ENCODE data around the gene PAXX. TPM values are rescaled to one million over a fixed set of nuclear protein-coding genes. Genes with fewer than 3 reads are reported as not detected.

PAXX gene
- total RNA-seq, 1 donor from 2014 or later, result 19.8 TPM

DNA sequence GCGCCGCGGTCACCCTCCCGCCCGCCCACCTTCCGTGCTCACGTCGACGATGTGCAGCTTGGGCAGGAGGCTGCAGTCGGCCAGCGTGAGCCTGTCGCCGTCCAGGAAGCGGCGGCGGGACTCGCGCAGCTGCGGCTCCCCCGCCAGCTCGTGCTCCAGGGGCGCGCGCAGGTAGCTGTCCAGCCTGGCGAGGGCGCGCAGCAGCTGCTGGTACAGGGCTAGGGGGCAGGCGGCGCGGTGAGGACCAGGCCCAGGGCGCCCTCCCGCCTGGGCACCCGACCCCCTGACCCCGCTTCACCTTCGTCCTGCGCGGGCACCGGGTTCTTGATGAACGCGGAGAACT is 2.6 kb downstream of the PAXX start:
- Histone ChIP-seq H3K27ac (replicated peaks) (peak overlapping the region; percentile 70), H3K27me3 (ENCODE audit: low read depth) (peaks cover 55% of the 10 kb centered on the region), H3K4me1 (peaks cover 69% of the 10 kb centered on the region), H3K36me3 (peaks cover 11% of the 10 kb centered on the region), H3K9me3 (replicated peaks) (peaks cover 4% of the 10 kb centered on the region), H3K4me3 (peak overlapping the region; percentile 74)
- DNase-seq, result no peak
- intact Hi-C loops (cut with micrococcal nuclease), result no loop called here
- TF ChIP-seq, protein P1, sequence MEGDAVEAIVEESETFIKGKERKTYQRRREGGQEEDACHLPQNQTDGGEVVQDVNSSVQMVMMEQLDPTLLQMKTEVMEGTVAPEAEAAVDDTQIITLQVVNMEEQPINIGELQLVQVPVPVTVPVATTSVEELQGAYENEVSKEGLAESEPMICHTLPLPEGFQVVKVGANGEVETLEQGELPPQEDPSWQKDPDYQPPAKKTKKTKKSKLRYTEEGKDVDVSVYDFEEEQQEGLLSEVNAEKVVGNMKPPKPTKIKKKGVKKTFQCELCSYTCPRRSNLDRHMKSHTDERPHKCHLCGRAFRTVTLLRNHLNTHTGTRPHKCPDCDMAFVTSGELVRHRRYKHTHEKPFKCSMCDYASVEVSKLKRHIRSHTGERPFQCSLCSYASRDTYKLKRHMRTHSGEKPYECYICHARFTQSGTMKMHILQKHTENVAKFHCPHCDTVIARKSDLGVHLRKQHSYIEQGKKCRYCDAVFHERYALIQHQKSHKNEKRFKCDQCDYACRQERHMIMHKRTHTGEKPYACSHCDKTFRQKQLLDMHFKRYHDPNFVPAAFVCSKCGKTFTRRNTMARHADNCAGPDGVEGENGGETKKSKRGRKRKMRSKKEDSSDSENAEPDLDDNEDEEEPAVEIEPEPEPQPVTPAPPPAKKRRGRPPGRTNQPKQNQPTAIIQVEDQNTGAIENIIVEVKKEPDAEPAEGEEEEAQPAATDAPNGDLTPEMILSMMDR (IDR thresholded peaks at IDR 0.05; ENCODE audit: borderline replicate concordance), result no peak

DNA sequence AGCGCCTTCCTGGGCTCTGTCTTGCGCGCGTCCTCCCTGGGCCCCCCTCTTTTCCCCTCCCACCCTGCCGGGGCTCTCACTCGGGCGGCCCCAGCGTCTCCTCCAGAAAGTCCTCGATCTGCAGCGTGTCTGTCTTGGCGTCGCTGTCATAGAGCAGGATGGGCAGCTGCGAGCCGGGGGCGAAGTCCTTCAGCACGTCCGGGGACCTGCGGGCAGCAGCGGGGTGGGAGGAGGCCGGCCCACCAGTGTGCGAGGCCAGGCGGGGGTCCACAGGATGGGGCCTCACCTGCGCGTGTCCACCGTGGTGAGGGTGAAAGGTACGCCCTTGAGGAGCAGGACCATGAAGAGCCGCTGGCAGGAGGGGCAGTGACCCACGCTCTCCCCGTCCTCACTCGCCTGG is 3.1 kb downstream of the PAXX start:
- H3K9me3 ChIP-seq (replicated peaks), result peaks cover 4% of the 10 kb centered on the region
- H3K27ac ChIP-seq (replicated peaks), result peak overlapping the region; percentile 70
- peaks cover 69% of the 10 kb centered on the region for H3K4me1 ChIP-seq
- H3K36me3 ChIP-seq, result peaks cover 11% of the 10 kb centered on the region
- H3K27me3 ChIP-seq (ENCODE audit: low read depth), result peaks cover 55% of the 10 kb centered on the region
- peak overlapping the region; percentile 74 for H3K4me3 ChIP-seq
- DNase-seq, result no peak
- intact Hi-C loops (cut with micrococcal nuclease), result no loop called here
- TF ChIP-seq, protein P1 (IDR thresholded peaks at IDR 0.05; ENCODE audit: borderline replicate concordance), result no peak

DNA sequence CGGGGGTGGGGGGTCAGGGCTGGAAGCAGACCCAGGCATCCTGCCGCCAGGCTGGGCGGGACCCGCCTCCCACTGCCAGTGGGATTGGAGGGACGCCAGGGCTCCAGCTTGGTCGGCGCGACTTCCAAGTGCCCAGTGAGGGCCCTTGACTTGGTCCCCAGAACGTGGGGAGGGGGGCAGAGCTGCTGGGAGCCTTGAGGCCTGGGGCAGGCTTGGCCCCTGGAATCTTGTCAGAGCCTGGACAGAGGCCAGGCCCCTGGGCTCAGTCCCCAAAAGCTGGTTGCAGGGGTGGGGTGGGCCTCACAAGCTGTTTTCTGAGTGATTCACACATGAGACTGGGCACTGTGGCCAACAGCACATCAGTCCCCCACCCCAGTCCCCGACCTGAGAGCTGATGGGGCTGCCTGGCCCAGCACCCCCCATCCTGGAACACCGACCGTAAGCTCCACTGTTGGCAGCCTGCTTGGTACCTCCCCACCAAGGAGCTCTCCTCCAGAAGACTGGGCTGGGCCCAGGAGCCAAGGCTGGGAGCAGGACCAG is 3.6 kb downstream of the PAXX start:
- Histone ChIP-seq H3K9me3 (replicated peaks) (no peaks in the 10 kb centered on the region), H3K27ac (replicated peaks) (peak overlapping the region; percentile 70), H3K27me3 (ENCODE audit: low read depth) (peaks cover 55% of the 10 kb centered on the region), H3K4me1 (peaks cover 69% of the 10 kb centered on the region), H3K36me3 (peaks cover 11% of the 10 kb centered on the region), H3K4me3 (peak overlapping the region; percentile 74)
- TF ChIP-seq, protein P1 (IDR thresholded peaks at IDR 0.05; ENCODE audit: borderline replicate concordance), result no peak
- DNase-seq, result no peak
- intact Hi-C loops (cut with micrococcal nuclease), result no loop called here

DNA sequence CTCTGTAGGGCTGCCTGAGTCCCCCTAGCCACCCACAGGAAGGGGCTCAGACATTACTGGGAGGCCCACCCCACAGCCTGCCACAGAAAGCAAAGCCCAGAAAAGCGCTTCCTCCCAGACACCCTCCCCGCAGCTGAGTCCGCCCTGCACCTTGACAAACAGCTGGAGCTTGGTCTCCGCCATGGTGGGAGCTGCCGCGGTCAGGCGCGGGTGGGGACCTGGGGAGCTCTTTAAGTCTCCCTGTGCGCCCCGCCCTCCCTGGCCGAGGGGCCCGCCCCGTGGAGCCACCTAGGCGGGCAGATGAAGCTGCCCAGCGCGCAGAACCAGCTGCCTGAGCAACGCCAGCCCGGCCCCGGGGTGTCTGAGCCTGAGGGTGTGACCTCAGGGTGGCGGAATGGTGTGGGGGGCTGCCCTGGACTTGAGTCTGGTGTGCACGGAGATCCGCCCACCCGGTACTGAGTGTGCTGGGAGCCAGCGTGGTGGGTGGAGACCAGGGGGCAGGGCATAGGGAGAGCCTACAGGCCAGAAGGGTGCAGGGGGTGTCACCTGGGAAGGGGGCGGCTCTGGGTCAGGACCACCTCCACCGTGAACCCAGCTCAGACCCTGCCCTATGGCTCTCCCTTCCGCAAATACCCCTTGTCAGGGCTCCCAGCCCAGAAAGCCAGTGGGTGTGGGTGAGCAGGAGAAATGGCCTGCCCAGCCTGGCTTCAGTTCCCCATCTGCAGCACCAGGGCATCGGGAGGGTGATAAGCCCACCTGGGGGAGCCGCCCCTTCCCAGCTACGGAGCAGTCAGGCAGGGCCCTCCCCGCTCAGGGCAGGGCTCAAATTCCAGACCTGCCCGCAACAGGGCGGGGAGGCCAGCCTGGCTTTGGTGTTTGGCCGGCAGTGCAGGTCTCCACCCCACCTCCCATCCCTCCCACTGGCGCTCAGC is 4.4 kb downstream of the PAXX start, which contains the start of gene CLIC3:
Gene CLIC3 (minus strand): TSS at position 208 of the 932 bp plus-strand sequence. CDS start 25 bp downstream, at position 183.
- Histone ChIP-seq H3K9me3 (replicated peaks) (no peaks in the 10 kb centered on the region), H3K36me3 (peaks cover 11% of the 10 kb centered on the region), H3K4me3 (peak within 1 kb of the TSS; percentile 74), H3K27ac (replicated peaks) (peak within 1 kb of the TSS; percentile 70), H3K4me1 (peaks cover 63% of the 10 kb centered on the region), H3K27me3 (ENCODE audit: low read depth) (peaks cover 55% of the 10 kb centered on the region)
- intact Hi-C loops (cut with micrococcal nuclease), result no loop called here
- TF ChIP-seq, protein P1 (IDR thresholded peaks at IDR 0.05; ENCODE audit: borderline replicate concordance), result no peak
- DNase-seq, result no peak

DNA sequence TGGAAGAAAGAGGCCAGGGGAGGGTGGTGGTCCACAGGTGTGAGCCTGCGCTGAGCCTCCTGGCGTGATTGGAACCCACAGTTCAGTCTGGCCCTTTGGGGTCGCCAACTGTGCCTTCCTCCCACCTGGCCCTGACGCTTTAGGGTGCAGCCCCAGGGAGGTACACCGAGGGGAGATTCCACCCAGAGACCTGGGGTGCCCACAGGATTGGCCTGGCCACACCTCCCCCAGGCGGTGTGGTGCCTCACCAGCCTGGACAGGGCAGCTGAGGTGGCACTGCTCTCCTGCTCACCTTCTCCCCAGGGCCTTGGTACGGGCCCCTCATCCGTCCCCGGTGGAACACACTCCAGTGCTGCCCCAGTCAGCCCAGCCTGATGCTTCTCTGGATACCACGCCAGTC is 5.1 kb downstream of the PAXX start:
- peaks cover 11% of the 10 kb centered on the region for H3K36me3 ChIP-seq
- no peak overlapping the region for H3K4me3 ChIP-seq
- TF ChIP-seq, protein P1 (IDR thresholded peaks at IDR 0.05; ENCODE audit: borderline replicate concordance), result no peak
- peaks cover 57% of the 10 kb centered on the region for H3K4me1 ChIP-seq
- H3K9me3 ChIP-seq (replicated peaks), result no peaks in the 10 kb centered on the region
- no peak overlapping the region for H3K27ac ChIP-seq (replicated peaks)
- peaks cover 55% of the 10 kb centered on the region for H3K27me3 ChIP-seq (ENCODE audit: low read depth)
- intact Hi-C loops (cut with micrococcal nuclease), result no loop called here
- no peak for DNase-seq

Data from left ventricle myocardium inferior (tissue), 1 donor.